ENCODE measurements around the gene PRKCE. TPM values are rescaled to one million over a fixed set of nuclear protein-coding genes. Genes with fewer than 3 reads are reported as not detected.

PRKCE gene
- polyA plus RNA-seq, 1 of the 3 experiments (the other 2 are of a cell fraction): 16.3 TPM

GRCh38 chr2:45911538-45911937 is 260.1 kb downstream of the PRKCE start:
- ChIA-PET CTCF (interaction anchor here (0.7 to 1.7 kb wide), 4 partner anchors 10 to 267 kb away, joined by 3 to 5 read pairs (median 4); no protein-coding TSS in a partner anchor), POLR2A (no interaction called here)
- Histone ChIP-seq H2AFZ (ENCODE audit: low read depth) (no peak overlapping the region), H3K4me3 (ENCODE audit: low read depth in 2 of 2, low read length in 1 of 2) (no peak overlapping the region), H3K9me3 (no peaks in the 10 kb centered on the region), H3K4me1 (ENCODE audit: control insufficient read depth in 1 of 2, insufficient read depth in 2 of 2, low read depth in 1 of 2, low read length in 1 of 2) (peaks cover 0 to 6% of the 10 kb centered on the region in 2 experiments; a peak in 1 of 4 replicates), H3K36me3 (replicated peaks in 1 of 2; ENCODE audit: control insufficient read depth in 1 of 2, insufficient read depth in 2 of 2, low read length in 1 of 2) (no peaks in the 10 kb centered on the region), H3K9me2 (no peaks in the 10 kb centered on the region), H3F3A (replicated peaks; ENCODE audit: insufficient read depth) (no peaks in the 10 kb centered on the region), H3K27ac (ENCODE audit: low read depth in 2 of 2, low read length in 1 of 2) (no peak overlapping the region), H4K20me1 (ENCODE audit: insufficient read depth) (no peaks in the 10 kb centered on the region), H3K27me3 (ENCODE audit: insufficient read depth) (no peaks in the 10 kb centered on the region), H3K4me2 (no peak overlapping the region), H3K79me2 (ENCODE audit: insufficient read depth) (no peaks in the 10 kb centered on the region), H3K9ac (no peak overlapping the region)
- TF ChIP-seq FOXM1 (IDR thresholded peaks at IDR 0.05; ENCODE audit: low read depth) (no peak), RCOR1 (IDR thresholded peaks at IDR 0.05; ENCODE audit: low read length) (no peak), EZH2phosphoT487 (IDR thresholded peaks at IDR 0.05; ENCODE audit: borderline replicate concordance, low read depth) (no peak), YY1 (IDR thresholded peaks at IDR 0.05; ENCODE audit: low read depth) (no peak), TEAD4 (IDR thresholded peaks at IDR 0.05; ENCODE audit: borderline replicate concordance, insufficient read depth) (no peak), POLR2AphosphoS5 (IDR thresholded peaks at IDR 0.05; ENCODE audit: low read depth, low read length) (no peak), TCF12 (IDR thresholded peaks at IDR 0.05) (no peak), PBX3 (IDR thresholded peaks at IDR 0.05) (no peak), FOXJ3 (CRISPR knock-in tag; IDR thresholded peaks at IDR 0.05) (no peak), REST (IDR thresholded peaks at IDR 0.05; ENCODE audit: low read depth, low read length) (no peak), TAF1 (IDR thresholded peaks at IDR 0.05; ENCODE audit: borderline replicate concordance, low read depth, low read length) (no peak), EP300 (IDR thresholded peaks at IDR 0.05; ENCODE audit: borderline replicate concordance in 1 of 2, low read depth in 1 of 2, low read length in 1 of 2) (no peak), JUND (IDR thresholded peaks at IDR 0.05) (no peak), ELF1 (IDR thresholded peaks at IDR 0.05) (no peak), RAD21 (IDR thresholded peaks at IDR 0.05; ENCODE audit: low read length) (no peak)
- TF ChIP-seq, protein P1, sequence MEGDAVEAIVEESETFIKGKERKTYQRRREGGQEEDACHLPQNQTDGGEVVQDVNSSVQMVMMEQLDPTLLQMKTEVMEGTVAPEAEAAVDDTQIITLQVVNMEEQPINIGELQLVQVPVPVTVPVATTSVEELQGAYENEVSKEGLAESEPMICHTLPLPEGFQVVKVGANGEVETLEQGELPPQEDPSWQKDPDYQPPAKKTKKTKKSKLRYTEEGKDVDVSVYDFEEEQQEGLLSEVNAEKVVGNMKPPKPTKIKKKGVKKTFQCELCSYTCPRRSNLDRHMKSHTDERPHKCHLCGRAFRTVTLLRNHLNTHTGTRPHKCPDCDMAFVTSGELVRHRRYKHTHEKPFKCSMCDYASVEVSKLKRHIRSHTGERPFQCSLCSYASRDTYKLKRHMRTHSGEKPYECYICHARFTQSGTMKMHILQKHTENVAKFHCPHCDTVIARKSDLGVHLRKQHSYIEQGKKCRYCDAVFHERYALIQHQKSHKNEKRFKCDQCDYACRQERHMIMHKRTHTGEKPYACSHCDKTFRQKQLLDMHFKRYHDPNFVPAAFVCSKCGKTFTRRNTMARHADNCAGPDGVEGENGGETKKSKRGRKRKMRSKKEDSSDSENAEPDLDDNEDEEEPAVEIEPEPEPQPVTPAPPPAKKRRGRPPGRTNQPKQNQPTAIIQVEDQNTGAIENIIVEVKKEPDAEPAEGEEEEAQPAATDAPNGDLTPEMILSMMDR (IDR thresholded peaks at IDR 0.05): no peak
- TF ChIP-seq, protein P2, sequence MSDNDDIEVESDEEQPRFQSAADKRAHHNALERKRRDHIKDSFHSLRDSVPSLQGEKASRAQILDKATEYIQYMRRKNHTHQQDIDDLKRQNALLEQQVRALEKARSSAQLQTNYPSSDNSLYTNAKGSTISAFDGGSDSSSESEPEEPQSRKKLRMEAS (IDR thresholded peaks at IDR 0.05; ENCODE audit: low read depth): no peak
- DNase-seq: no peak
- 81% methylated on average over 3 of the region's 3 CpGs for WGBS (ENCODE audit: low lambda C conversion rate)

All from SK-N-SH (cell line).